PFSK-1 (cell line): ENCODE data around the gene KLHL36.

Experiments used
- POLR2AphosphoS5 ChIP-seq: IDR thresholded peaks from 2 replicates; pipeline ENCODE4 v1.6.1; 2012; ENCODE audit warnings: low read depth, mild to moderate bottlenecking, control low read depth, low read length, moderate library complexity
- SIN3A ChIP-seq: IDR thresholded peaks from 2 replicates; pipeline ENCODE4 v1.6.1; 2012; ENCODE audit warnings: mild to moderate bottlenecking, low read length, moderate library complexity, borderline replicate concordance; ENCODE audit not compliant: insufficient read depth
- TAF1 ChIP-seq: IDR thresholded peaks from 2 replicates; pipeline ENCODE4 v1.6.1; 2012; ENCODE audit warnings: low read length, control low read depth, borderline replicate concordance; ENCODE audit not compliant: insufficient read depth
- TF ChIP-seq, protein P1 (sequence below), 2 experiments: IDR thresholded peaks; 2 replicates each; pipeline versions ENCODE4 v1.6.1 to v1.8.0; 2011 to 2012; ENCODE audit warnings: low read depth in 2 of 2, low read length in 2 of 2, control low read depth in 1 of 2, inconsistent platforms in 1 of 2, mild to moderate bottlenecking in 1 of 2, moderate library complexity in 1 of 2; ENCODE audit not compliant: insufficient read depth in 1 of 2

DNA sequence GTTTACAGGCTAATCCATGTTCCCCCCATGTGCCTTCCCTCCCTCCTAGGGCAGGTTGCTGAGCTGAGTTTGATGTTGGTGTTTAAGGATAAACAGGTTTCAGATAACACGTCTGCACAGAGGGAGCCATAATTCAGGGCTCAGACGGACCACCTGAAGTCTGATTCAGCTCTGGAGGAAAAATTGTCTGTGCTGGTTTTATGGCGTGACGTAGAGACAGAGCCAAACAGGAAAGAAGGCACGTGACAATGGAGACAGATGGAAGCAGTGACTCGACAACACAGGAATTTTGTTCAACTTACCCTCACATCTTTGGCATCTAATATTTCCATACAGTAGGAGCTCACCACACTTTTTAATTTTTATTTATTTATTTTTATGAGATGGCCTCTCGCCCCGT is 40.8 kb downstream of the KLHL36 start:
- no peak for TF ChIP-seq POLR2AphosphoS5
- no peak for TF ChIP-seq TAF1
- TF ChIP-seq SIN3A = no peak
- TF ChIP-seq, protein P1, sequence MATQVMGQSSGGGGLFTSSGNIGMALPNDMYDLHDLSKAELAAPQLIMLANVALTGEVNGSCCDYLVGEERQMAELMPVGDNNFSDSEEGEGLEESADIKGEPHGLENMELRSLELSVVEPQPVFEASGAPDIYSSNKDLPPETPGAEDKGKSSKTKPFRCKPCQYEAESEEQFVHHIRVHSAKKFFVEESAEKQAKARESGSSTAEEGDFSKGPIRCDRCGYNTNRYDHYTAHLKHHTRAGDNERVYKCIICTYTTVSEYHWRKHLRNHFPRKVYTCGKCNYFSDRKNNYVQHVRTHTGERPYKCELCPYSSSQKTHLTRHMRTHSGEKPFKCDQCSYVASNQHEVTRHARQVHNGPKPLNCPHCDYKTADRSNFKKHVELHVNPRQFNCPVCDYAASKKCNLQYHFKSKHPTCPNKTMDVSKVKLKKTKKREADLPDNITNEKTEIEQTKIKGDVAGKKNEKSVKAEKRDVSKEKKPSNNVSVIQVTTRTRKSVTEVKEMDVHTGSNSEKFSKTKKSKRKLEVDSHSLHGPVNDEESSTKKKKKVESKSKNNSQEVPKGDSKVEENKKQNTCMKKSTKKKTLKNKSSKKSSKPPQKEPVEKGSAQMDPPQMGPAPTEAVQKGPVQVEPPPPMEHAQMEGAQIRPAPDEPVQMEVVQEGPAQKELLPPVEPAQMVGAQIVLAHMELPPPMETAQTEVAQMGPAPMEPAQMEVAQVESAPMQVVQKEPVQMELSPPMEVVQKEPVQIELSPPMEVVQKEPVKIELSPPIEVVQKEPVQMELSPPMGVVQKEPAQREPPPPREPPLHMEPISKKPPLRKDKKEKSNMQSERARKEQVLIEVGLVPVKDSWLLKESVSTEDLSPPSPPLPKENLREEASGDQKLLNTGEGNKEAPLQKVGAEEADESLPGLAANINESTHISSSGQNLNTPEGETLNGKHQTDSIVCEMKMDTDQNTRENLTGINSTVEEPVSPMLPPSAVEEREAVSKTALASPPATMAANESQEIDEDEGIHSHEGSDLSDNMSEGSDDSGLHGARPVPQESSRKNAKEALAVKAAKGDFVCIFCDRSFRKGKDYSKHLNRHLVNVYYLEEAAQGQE (IDR thresholded peaks at IDR 0.05; ENCODE audit: insufficient read depth in 1 of 2, low read depth in 2 of 2, low read length in 2 of 2) = no peak
